ENCODE data around the gene BDH1.

DNA sequence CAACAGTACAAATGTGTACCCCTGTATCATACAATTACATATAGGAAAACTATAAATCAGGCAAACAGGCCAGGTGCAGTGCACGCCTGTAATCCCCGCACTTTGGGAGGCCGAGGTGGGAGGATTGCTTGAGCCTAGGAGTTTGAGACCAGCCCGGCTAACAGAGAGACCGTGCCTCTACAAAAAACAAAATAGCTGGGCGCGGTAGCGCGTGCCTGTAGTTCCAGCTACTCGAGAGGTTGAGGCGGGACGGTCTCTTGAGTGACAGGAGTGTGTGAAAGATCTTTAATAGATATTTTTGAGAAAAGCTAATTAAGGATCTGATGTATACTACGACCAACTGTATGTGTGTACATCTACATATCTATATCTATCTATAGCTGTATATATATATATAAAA is 33.8 kb upstream of the BDH1 start:
- TF ChIP-seq, protein P1, sequence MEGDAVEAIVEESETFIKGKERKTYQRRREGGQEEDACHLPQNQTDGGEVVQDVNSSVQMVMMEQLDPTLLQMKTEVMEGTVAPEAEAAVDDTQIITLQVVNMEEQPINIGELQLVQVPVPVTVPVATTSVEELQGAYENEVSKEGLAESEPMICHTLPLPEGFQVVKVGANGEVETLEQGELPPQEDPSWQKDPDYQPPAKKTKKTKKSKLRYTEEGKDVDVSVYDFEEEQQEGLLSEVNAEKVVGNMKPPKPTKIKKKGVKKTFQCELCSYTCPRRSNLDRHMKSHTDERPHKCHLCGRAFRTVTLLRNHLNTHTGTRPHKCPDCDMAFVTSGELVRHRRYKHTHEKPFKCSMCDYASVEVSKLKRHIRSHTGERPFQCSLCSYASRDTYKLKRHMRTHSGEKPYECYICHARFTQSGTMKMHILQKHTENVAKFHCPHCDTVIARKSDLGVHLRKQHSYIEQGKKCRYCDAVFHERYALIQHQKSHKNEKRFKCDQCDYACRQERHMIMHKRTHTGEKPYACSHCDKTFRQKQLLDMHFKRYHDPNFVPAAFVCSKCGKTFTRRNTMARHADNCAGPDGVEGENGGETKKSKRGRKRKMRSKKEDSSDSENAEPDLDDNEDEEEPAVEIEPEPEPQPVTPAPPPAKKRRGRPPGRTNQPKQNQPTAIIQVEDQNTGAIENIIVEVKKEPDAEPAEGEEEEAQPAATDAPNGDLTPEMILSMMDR (IDR thresholded peaks at IDR 0.05; ENCODE audit: control extremely low read depth in 1 of 3, insufficient read depth in 1 of 3, low read depth in 1 of 3, low read length in 3 of 3): no peak
- no peak for TF ChIP-seq CBX5 (IDR thresholded peaks at IDR 0.05; ENCODE audit: low read depth, low read length)
- TF ChIP-seq JUN (IDR thresholded peaks at IDR 0.05; ENCODE audit: low read depth, low read length): no peak
- TF ChIP-seq SIN3A (conservative IDR thresholded peaks at IDR 0.05 in 1 of 2, IDR thresholded peaks at IDR 0.05 in 1 of 2; ENCODE audit: low read depth in 1 of 2, low read length in 2 of 2): no peak
- TF ChIP-seq RFX5 (IDR thresholded peaks at IDR 0.05; ENCODE audit: borderline replicate concordance, low read depth, low read length): no peak
- TF ChIP-seq SIRT6 (IDR thresholded peaks at IDR 0.05; ENCODE audit: low read length): no peak
- no peak for TF ChIP-seq POLR2AphosphoS5 (IDR thresholded peaks at IDR 0.05; ENCODE audit: low read depth, low read length)
- no peak for TF ChIP-seq BRCA1 (IDR thresholded peaks at IDR 0.05; ENCODE audit: low read depth, low read length)
- no peak for TF ChIP-seq CEBPB (IDR thresholded peaks at IDR 0.05; ENCODE audit: low read depth, low read length)
- TF ChIP-seq ASH2L (IDR thresholded peaks at IDR 0.05; ENCODE audit: low read length): no peak
- TF ChIP-seq EZH2 (IDR thresholded peaks at IDR 0.05; ENCODE audit: low read depth, low read length, severe bottlenecking): no peak
